ENCODE data around the gene SLC41A3.
"Not testable (repeated sequence)": the region's sequence is repeated elsewhere in the genome, so short reads cannot be mapped to it uniquely, and the experiment has no call there.

SLC41A3 gene

GRCh38 chr3:126023390-126023789 lies 60.5 kb downstream of the SLC41A3 start:
- no peak for DNase-seq

- DNase-seq, result no peak
These were observed 61.1 kb downstream of the SLC41A3 start for GRCh38 chr3:126022741-126023359.

- DNase-seq, result no peak
These were observed 62.2 kb downstream of the SLC41A3 start for GRCh38 chr3:126021702-126022101.

GRCh38 chr3:126021224-126021623 lies 62.7 kb downstream of the SLC41A3 start:
- DNase-seq, result no peak

- no peak for DNase-seq
These were observed 64.2 kb downstream of the SLC41A3 start for GRCh38 chr3:126019683-126020082.

- no peak for DNase-seq
These were observed 64.9 kb downstream of the SLC41A3 start for GRCh38 chr3:126018995-126019394.

GRCh38 chr3:126018545-126018944 lies 65.4 kb downstream of the SLC41A3 start:
- DNase-seq, result no peak

GRCh38 chr3:126017362-126017761 lies 66.6 kb downstream of the SLC41A3 start:
- no peak for DNase-seq

- DNase-seq, result no peak
These were observed 67.3 kb downstream of the SLC41A3 start for GRCh38 chr3:126016616-126017015.

GRCh38 chr3:126015075-126015474 lies 68.8 kb downstream of the SLC41A3 start:
- no peak for DNase-seq

- DNase-seq, result no peak
These were observed 69.7 kb downstream of the SLC41A3 start for GRCh38 chr3:126014252-126014651.

- DNase-seq, result no peak
These were observed 70.2 kb downstream of the SLC41A3 start for GRCh38 chr3:126013751-126014156.

- DNase-seq, result no peak
These were observed 74.7 kb downstream of the SLC41A3 start for GRCh38 chr3:126009181-126009580.

- no peak for DNase-seq
These were observed 75.7 kb downstream of the SLC41A3 start for GRCh38 chr3:126008219-126008618.

GRCh38 chr3:126005951-126006350 lies 78.0 kb downstream of the SLC41A3 start:
- DNase-seq, result no peak

- DNase-seq, result no peak
These were observed 79.2 kb downstream of the SLC41A3 start for GRCh38 chr3:126004692-126005091.

GRCh38 chr3:126004217-126004616 lies 79.7 kb downstream of the SLC41A3 start:
- DNase-seq, result no peak

GRCh38 chr3:126003447-126004190 lies 80.3 kb downstream of the SLC41A3 start:
- no peak for DNase-seq

- DNase-seq, result no peak
These were observed 81.7 kb downstream of the SLC41A3 start for GRCh38 chr3:126002189-126002588.

GRCh38 chr3:125996751-125997150 lies 87.2 kb downstream of the SLC41A3 start:
- DNase-seq, result not testable (repeated sequence)

- peak; percentile 92 for DNase-seq
These were observed 93.5 kb downstream of the SLC41A3 start for GRCh38 chr3:125990253-125990970.

GRCh38 chr3:125984951-125985350 lies 99.0 kb downstream of the SLC41A3 start:
- not testable (repeated sequence) for DNase-seq

- not testable (repeated sequence) for DNase-seq
These were observed 106.8 kb downstream of the SLC41A3 start for GRCh38 chr3:125977104-125977503.

- DNase-seq, result not testable (repeated sequence)
These were observed 107.9 kb downstream of the SLC41A3 start for GRCh38 chr3:125976003-125976390.
